ENCODE results near the gene CLCNKA.

DNA sequence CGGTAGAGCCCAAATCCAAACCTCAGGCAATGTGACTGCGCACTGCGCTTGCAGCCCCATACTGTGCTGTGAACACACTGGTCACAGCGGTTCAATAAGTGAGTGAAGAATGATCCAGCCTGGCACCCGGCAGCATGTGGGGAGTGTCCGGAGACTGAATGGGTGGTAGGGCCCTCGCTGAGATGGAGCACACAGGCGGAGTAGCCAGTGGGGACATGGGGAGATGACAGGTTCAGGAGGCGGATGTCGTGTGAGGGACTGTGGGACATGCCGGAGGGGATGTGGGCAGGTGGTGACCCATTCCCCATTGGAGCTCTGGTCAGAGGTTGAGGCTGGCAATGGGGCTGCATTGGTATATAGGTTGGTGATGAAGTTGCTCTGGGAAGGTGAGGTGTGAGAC lies 12.2 kb upstream of the CLCNKA start:
- no peak for TF ChIP-seq CTCF (conservative IDR thresholded peaks at IDR 0.05)
- TF ChIP-seq ZFX (IDR thresholded peaks at IDR 0.05) = no peak

All from C4-2B (cell line).